NCI-H1092 treated with DMSO at 0.1 percent for 48 hours (cell line): Measurements from ENCODE around the gene DCAF10.
A peak's percentile ranks its signal among the peaks of the same experiment; 100 is the strongest.
"Not testable (repeated sequence)": the region's sequence is repeated elsewhere in the genome, so short reads cannot be mapped to it uniquely, and the experiment has no call there.

Source experiments
- DNase-seq: peaks from one replicate; lab custom pipeline; 2025; lab: John Stamatoyannopoulos, UW

DCAF10 gene

DNA sequence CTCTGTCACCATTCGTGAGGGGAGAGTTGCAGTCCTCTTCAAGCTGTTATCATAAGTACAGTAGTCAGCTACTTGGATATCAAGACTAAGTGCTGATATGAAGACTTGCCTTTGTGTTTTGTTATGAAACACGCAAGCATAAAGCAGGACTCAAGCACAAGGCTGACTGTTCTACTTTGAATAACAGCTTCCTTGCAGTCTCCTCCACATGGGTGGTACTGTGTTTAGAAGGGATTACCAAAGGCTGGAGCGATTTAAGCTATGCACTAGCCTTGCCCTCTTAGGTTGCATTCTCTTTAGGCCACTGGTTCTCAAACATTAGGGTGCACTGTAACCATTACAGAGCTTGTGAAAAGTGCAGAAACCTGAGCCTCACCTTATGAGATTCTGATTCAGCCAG, 61.9 kb downstream of the DCAF10 start:
- DNase-seq: no peak

DNA sequence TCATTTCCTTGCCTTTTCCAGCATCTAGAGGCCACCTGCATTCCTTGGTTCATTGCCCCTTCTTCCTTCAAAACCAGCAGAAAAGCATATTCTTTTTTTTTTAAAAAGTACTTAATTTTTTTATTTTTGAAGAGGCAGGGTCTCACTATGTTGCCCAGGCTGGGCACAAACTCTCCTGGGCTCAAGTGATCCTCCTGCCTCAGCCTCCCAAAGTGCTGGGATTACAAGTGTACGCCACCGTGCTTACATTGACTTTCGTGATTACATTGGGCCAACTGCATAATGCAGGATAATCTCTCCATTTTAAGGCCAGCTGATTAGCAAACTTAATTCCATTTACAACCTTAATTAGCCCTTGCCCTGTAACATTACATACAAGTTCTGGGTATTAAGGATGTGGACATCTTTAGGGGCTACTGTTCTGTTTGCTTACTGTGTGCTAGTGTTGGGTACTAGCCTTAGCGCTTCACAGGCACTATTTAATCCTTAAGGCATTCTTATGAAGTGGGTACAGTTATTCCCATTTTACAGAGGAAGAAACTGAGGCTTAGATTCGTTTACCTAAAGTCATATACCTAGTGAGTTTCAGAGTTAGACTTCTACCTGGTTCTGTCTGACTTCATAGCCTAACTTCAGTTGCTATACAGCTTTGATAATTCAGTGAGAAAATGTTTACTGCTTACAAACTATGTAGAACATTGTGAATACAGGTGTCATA, 69.6 kb downstream of the DCAF10 start:
- no peak for DNase-seq

DNA sequence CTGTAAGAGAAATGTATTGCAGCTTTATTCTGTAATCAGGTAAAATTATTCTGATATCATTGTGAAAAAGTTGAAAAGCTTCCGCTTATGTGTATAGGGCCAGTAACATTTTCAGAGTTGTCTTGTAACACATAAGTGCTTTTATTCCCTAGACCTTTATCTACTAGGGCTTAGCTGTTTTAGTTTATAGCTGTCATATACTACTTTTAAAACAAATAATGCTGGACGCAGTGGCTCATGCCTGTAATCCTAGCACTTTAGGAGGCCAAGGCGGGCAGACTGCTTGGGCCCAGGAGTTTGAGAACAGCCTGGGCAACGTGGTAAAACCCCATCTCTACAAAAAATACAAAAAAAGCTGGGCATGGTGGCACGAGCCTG, 70.2 kb downstream of the DCAF10 start:
- no peak for DNase-seq

DNA sequence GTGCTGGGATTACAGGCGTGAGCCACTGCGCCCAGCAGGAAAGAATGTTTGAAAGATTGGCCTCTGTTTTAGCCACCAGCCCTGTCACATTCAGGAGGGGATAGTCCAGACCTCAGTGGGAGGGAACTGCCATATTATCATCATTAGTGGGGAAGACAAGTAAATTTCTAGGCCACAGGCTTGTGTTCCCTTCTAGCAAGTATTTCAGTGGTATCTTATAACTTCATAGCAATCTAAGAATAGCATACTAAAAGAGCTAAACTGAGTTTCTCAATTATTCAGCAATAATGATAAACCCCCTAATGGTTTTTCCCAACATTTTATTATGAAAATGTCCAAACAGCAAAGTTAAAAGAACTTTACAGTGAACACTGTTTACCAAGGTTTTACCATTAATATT, 73.4 kb downstream of the DCAF10 start:
- DNase-seq: no peak

DNA sequence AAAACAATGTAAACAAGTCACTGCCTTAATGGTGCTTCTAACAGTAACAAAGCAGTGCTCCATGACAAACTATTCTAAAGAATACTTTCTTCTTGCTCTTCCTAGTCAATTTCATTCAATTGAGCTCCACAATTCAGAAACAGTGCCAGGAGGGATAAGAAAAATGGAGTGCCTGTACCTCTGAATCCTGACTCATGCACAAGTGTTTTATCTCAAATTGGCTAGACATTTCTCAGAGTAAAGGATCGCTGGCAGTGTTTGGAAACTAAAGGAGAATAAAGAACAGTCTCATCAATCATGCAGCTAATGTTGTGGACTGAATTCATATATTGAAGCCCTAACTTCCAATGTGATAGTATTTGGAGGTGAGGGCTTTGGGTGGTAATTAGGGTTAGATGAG, 75.8 kb downstream of the DCAF10 start:
- no peak for DNase-seq

DNA sequence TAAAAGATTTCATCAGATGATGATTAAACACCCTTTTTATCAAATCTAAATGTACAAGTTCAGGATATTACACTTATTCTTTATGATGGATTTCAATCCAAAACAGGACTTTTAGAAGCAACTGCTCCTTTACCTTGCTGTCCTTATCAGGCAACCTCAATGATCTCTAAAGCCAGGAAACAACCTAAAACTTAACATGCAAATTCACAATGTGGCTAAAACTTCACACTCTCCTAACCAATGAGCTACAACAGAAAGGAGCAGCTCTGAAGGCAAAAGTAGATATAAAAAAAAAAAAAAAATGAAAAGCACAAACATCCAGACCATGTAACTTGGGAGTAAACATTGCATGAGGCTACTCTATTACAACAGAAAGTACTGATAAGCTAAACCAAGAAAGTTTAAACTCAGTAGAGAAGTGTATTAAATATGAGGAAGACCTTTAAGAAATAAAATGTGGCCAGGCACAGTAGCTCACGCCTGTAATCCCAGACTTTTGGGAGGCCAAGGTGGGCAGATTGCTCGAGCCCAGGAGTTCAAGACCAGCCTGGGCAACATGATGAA, 80.4 kb downstream of the DCAF10 start:
- DNase-seq: no peak

DNA sequence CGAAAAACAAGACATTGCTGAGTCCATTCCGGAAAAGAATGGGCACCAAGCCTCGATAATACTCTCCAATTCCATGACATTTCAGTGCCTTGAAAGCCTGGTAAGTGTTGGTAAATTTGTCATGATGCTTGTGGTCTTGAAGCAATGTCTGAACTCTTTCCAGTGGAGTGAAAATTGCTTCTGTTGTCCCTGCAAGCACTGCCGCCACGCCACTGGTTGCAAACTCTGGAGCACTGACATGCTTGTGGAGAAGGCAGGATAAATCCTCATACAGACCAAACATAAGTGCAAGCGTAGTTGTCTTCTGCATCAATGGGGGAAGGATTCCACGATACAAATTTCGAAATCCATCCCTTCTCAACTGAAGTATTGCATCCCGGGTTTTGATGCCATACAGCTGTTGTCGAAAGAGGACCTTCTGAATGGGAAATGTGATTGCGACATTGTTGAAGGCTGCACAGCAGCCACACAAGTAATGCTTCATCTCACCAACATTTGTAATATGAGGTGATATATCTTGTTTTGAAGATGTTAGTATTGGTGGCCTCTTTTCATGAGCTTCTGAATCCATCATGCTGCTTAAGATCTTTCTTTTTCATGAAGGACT, 87.5 kb downstream of the DCAF10 start:
- DNase-seq: not testable (repeated sequence)

DNA sequence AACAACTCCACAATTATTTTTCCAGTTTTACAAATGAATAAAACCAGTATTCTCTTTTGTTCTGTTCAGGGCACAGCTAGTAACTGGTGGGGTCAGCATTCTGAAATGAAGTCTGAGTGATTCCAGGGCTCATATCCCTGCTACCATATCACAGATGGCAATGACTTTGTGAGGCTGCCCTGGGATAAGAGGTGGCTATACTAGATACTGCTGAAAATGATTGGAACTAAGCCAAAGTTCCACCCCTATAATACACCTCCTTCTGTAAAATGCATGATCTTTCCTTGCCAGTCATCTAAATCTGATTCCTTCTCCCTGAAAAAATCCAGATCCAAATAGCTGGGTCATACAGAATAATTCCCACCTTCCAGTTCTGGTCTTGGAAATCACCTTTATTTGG, 88.9 kb downstream of the DCAF10 start:
- DNase-seq: no peak

DNA sequence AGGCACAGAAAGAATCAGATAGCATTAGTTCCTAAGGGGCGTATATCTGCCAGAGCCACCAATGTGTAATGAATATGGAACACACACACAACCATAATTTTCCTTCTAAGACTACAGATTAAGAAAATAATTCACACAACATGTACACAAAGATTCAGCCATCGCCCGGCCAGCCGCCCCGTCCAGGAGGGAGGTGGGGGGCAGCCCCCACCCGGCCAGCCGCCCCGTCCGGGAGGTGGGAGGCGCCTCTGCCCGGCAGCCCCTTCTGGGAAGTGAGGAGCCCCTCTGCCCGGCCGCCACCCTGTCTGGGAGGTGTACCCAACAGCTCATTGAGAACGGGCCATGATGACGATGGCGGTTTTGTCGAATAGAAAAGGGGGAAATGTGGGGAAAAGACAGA, 90.4 kb downstream of the DCAF10 start:
- not testable (repeated sequence) for DNase-seq

DNA sequence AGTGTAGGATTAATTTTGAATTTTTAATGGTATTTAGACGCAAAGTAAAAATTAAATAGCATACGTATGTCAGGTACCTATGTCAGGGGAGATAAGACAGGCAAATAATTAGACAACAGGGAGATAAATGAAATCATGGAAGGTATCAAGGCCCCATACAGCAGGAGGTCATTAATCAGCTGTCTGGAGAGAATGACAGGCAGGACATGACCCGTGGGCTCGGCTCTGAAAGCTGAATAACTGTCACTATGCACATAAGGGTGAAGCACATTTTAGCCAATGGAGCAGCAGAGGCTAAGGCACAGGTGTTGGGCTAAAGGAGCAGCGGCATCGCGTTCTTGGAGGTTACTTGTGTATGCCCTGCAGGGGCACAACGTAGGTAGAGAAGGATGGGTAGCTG, 91.5 kb downstream of the DCAF10 start:
- no peak for DNase-seq

DNA sequence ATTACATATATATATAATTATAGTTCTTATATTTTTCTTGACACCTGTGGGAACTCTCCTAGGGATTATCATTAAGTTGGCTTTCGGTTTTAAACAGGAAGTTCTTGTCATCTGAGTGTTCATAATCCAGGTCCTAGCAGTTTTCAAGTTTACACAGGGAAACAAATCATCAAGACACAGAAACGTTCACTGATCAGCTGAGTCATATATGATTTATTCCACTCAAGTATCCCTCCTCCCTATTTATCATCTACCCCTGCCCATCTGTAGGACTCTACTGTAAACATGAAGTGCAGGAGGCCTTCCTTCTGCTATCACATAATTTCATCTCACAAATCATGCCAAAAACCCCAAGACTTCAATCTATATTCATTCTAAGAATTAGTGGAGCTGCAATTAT, 97.1 kb downstream of the DCAF10 start:
- no peak for DNase-seq

DNA sequence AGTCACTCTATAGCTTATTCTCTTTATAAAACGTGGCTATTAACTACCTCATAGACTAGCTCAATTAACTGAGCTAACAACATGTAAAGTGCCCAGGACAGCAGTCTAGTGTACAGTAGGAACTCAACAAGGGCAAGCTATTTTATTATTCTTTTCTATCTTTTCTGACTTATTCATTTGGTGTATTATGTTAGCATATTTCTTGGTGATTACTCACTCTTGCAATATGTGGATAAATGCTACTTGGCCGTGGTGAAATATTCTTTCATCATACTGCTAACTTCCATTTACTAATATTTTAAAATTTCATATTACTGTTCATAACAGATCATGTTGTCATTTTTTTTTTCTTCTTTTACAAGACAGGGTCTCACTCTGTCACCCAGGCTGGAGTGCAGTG, 98.4 kb downstream of the DCAF10 start:
- no peak for DNase-seq

DNA sequence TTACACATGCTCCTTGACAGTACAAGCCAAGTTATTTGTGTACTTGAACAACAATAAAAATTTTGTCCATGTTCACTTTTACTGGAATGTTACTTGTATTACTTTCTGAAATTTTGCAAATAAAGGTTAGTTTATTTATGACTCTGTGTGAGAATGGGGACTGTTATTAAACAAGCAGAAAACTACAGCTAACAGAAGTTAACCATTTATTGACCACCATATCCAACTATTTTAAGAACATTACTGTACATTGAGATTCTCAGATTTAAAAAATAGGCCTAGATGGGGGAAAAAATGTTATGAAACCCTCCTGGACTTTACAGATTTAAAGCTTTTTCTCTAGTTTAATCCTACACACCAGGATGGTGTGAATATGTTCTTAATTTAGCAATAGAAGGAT, 101.5 kb downstream of the DCAF10 start:
- no peak for DNase-seq

DNA sequence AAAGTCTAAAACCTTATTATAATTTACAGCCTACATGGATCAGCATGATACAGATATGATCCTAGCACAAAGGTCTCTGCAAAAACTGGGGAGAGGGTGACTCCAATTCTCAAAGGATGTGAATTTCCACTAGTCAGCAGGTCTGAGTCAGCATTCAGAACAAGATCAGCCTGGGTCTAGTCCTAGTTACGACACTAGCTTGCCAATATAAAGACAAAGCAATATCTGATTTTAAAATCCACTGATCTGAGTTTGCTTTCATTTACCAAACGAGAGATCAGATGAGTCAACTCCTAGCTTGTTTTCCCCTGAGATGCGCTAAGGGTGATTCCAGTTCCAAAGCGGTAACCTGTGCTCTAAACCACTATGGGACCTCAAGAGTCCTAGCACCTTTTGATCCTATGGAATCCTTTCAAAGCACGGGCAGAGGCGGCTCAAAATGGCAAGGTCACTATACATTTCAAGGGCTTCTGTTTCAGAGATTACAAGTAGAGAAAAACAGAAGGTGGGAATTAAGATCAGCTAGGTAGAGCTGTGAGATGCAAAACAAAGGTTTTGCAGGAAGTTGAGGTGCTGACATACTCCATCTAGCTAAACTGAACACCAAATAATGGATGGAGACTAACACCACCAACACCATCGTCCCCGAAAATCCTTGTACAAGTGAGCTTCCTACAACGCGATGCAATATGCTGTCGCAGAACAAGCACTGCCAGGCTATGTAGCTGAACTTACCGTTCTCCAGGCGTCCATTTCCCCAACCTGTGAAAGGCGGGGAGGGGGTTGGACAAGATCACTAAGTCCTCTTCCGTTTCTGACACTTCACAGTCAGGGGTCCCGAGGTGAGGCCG, 102.4 kb downstream of the DCAF10 start:
- peak; percentile 35 for DNase-seq

DNA sequence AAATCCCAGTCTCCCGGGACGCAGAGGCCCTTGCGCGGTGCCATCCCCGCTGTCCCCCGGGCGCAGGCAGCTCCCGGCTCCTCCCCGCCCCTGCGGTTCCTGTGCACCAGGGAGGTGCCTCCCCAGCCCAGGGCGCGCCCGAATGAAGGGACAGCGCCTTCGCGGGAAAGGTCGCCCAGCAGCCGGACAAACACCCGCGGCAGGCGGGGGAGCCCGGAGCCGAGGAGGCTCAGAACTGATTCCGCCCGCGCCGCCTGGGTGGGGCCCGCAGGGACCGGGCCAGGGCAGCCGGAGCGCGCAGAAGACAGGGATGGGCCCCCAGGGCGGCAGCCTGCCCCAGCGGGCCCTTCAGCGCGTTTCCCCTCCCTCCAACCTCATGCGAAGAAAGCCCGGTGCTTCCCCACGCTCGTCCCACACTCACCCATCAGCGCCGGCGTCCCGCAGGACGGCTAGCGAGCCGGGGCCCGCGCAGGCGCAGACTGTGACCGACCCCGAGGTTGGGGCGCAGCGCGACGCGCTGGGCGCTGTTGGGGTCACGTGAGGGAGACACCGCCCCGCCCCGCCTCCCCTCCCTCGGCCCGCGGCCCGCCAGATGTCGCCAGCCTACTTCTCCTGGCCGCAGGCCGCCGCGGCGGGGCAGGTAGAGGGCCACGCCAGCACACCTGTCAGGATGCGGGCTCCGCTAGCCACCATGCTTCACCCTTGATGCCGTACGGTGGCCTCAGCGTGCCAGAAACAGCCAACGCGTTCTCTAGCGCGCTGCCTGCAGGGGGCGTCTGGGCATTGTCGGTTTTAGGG, 103.2 kb downstream of the DCAF10 start, which contains the start of gene SLC25A51:
Gene SLC25A51, minus strand, starts transcription at position 481 of the 798 bp plus-strand sequence. CDS start 15,577 bp downstream, outside the sequence.
- DNase-seq: peak; percentile 93

DNA sequence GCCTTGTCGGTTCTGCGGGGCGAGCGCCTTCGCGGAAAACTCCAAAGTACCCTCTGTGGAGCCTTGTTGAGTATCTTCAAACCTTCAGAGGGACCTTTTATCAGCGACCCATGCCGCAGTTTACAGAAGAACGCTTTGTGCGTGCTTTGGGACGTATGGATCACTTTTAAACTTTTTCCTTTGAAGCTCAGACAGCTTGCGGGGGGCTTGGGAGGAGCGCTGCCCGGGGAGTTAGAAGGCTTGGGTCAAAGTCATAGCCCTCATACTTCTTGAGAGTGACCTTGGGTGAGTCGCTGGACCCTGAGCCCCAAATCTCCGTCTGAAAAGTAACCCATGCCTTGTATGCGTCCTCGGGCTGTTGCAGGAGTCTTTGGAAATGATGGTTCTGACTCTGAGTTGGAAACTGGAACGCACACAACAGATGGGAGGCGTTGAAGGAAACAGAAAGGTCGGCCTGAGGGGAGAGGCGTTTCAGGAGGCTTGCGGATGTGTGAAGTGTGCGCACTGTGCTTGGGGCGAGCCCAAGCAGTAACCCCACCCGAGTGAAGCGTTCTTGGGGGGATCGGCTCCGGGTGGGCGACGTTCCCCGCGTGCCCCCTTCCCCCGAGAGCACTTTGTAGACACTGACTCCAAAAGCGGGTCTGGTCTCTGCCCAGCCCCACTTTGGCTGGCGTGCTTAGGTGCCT, 104.0 kb downstream of the DCAF10 start:
- no peak for DNase-seq

DNA sequence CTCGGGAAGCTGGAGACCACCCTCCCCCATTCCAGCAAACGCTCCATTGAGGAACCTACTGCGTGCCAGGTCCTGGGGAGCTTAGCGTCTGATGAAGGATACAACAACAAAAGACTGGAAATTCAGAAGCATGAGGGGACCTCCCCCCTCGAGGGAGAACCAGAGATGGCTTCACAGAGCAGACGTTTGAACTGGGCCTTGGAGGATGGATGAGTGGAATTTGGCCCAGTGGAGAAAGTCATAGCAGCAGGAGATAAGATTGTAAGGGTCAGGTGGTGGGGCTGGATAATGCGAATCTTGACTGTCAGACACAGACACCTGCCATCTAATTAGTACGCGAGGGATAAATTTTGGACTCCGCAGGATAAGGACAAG, 104.5 kb downstream of the DCAF10 start:
- DNase-seq: peak; percentile 22

DNA sequence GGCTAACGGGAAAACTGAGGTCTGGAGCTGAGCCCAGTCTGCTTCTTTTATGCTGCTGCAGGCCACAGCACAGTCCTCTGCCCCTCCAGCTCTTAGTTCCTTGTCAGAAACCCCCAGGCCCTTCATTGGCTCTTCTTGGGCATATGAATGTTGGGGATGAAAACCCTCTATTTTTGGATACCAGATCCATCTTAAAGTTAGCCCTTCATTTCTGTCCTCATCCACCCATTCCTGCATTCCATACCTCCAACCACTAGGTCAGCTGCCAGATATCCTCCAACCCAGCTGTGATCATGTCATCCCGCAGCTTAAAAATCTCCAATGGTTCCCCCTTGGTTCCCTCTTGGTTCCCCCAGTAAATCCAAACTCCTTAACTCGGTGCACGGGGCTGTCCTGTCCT, 105.2 kb downstream of the DCAF10 start:
- DNase-seq: no peak

DNA sequence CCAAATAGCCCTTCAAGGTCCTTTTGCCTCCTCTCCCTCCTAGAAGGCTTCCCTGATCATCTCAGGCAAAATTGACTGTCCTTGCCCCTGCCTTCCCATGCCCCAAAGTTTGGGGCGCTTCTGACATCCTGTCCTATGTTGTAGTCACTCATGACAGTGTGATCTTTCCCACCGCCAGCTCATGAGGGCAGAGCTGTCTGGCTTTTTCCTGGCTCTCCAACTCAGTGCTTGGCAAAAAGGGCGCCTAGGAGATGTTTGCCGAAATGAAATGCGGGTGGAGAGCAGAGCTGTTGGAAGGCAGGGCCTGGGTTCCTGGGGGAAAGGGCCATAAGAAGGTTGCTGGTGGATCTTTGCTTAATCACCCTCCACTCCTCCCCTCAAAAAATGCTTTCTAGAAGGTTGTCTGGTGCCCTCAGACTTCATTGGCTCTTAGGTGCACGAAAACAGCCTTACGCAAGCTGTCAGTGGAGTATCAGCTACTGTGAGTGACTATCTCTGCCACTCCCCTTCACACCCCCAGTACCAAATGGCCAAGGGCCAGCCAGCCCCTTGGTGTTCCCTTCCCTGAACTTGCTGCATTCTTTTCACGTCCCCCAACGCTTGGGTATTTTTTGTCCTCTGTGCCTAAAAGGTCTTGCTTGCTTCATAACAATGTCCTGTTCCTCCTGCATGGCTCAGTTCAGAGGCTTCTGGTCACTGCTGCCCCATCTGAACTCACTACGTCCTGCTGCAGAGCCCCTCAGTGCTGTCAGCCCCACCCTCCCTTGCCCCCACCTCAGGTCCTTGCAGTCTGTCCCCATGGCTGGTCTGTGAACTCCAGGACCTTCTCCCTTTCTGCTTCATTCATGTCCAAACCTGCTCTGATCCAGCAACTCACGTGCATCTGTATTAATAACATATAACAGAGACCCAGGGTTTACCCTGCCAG, 106.0 kb downstream of the DCAF10 start:
- DNase-seq: no peak

DNA sequence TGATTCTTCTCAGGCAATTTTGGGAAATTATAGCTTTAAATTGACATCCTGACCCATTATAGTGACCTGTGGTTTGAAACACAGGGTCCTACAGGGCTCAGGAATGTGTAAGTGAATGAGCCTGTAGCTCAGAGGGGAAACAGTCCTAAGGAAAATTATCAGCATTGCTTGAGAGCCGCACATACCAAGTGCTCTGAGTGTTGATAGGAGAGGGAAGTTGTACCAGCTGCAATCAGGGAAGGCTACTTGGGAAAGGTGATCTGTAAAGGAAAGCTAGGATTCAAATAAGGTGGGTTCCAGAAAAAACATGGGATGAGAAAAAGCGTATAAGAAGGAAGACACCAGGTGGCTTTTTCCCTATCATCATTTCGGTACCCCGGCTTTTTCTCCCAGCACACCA, 107.7 kb downstream of the DCAF10 start:
- no peak for DNase-seq
